Kidney glomerular epithelial cell (primary cell): Measurements from ENCODE around the gene SLX4IP.

ENCODE experiments used
- DNase-seq: peaks from one replicate; lab custom pipeline; 2025; lab: John Stamatoyannopoulos, UW

Gene SLX4IP

GRCh38 chr20:10497283-10497682 lies 62.2 kb downstream of the SLX4IP start:
- no peak for DNase-seq

DNA sequence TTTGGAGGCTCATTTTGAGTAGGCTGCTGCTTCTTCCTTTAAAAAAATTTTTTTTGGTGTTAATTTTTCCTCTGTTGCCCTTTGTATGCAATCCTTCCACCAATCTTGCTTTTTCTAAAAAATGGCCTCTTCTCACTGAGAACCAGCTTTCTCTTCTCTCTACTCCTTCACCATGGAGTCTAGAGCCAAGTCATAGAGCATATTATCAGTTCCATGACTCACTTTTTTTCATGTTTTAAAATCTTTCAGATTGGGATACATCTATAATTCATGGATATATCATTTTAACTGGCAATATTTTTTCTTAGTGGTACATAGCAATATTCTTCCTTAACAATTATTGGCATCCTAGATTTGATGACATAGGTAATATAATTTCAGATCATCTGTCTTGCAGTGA lies 62.7 kb downstream of the SLX4IP start:
- no peak for DNase-seq

GRCh38 chr20:10498200-10498599 lies 63.1 kb downstream of the SLX4IP start:
- no peak for DNase-seq

DNA sequence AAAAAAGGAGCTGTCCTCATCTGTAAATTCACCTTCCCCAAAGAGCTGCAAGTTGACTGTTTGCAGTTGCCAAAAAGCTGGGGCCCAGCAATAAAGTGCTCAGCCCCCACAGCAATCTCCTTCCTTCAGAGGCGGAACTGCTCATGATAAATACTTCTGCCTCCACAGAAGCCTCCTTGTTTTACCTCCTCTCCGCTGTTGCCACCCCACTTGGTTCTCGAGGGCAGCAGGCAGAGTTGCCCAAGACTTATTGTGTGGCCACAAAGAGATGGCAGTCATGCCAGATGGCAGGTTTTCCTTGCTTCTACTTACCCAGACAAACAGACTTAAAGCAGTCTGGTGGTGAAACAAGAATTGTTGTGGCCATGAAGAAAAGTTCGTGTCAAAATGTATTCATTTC lies 66.3 kb downstream of the SLX4IP start:
- no peak for DNase-seq

- DNase-seq, result no peak
Measured at GRCh38 chr20:10502098-10502526, 67.0 kb downstream of the SLX4IP start.

GRCh38 chr20:10504608-10504993 lies 69.5 kb downstream of the SLX4IP start:
- no peak for DNase-seq

GRCh38 chr20:10504994-10505730 lies 70.1 kb downstream of the SLX4IP start:
- no peak for DNase-seq

GRCh38 chr20:10505827-10506226 lies 70.7 kb downstream of the SLX4IP start:
- DNase-seq, result no peak

DNA sequence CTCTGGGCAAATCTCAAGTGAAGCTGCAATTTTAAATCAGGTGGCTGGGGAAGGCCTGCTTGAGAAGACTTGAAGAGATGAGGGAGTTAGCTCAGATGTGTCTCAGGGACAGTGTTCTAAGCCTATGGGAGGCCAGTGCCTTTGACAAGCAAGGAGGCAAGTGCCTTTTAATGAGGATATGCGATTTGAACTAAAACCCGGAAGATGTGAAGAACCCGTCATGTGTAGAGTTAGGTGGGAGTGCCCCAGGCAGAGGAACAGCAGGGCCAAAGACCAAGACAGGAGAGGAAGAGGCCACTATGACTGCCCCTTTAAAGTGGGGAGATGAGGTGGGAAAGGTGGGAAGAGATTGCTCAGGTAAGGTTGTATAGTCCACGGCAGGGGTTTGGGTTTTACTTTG lies 71.9 kb downstream of the SLX4IP start:
- DNase-seq, result no peak

GRCh38 chr20:10508060-10508459 lies 73.0 kb downstream of the SLX4IP start:
- no peak for DNase-seq

- DNase-seq, result peak; percentile 19
Measured at GRCh38 chr20:10508468-10509251, 73.6 kb downstream of the SLX4IP start.

GRCh38 chr20:10509376-10509775 lies 74.3 kb downstream of the SLX4IP start:
- DNase-seq, result no peak

DNA sequence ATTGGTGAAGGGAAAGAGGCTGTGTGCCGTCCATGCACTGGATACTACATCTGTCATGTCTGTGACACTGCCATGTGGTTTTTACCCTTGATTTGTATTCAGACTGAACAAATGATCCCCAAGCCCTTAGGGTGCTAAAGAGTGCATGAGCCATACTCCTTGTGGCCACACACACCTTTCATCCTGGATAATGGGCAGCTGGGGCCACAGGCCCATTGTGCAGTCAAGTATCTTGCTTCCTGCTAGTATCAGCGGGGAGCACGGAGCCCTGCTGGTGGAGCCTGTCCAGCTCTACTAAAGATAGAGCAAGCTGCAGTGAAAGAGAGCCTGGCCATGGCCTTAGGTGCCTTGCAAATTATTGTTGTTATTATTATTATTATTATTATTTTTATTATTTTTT lies 75.1 kb downstream of the SLX4IP start:
- DNase-seq, result no peak

GRCh38 chr20:10511170-10511508 lies 76.0 kb downstream of the SLX4IP start:
- no peak for DNase-seq

GRCh38 chr20:10511509-10512251 lies 76.6 kb downstream of the SLX4IP start:
- peak; percentile 91 for DNase-seq

DNA sequence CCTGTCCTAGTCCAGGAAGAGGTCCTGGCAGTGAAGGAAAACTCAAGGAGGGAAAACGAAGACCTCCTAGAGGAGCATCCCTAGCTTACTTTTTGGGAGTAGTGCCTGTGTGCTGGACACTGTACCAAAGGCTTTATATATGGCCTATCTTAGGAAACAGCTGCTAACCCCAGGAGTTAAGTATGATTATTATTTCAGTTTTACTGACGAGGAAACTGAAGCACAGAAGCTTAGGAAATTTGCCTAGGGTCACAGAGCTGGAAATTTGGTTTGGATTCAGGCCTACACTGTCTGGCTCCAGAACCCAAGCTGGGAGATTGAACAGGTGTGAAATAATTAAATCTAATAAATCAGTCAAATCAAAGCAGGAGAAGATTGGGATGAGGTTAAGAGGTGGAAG lies 78.0 kb downstream of the SLX4IP start:
- no peak for DNase-seq

- DNase-seq, result no peak
Measured at GRCh38 chr20:10513931-10514575, 78.9 kb downstream of the SLX4IP start.

DNA sequence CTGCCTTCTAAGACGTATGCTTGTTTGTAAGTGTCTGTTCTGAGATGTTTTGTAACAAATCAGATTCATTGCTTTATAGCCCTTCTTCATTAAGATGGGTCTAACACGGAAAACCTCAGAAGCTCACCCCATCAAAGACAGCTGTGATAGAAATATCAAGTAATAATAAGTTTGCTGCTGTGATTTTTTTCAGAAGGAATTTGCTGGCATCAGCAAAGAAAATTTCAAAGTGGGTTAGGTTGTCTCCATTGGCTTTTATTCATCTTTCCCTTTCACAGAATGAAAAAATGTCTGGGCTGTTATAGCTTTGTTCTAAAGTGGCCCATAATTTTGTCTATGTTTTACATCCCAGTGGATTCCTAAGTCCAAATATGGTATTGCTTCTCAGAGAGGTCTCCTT lies 81.4 kb downstream of the SLX4IP start:
- no peak for DNase-seq

DNA sequence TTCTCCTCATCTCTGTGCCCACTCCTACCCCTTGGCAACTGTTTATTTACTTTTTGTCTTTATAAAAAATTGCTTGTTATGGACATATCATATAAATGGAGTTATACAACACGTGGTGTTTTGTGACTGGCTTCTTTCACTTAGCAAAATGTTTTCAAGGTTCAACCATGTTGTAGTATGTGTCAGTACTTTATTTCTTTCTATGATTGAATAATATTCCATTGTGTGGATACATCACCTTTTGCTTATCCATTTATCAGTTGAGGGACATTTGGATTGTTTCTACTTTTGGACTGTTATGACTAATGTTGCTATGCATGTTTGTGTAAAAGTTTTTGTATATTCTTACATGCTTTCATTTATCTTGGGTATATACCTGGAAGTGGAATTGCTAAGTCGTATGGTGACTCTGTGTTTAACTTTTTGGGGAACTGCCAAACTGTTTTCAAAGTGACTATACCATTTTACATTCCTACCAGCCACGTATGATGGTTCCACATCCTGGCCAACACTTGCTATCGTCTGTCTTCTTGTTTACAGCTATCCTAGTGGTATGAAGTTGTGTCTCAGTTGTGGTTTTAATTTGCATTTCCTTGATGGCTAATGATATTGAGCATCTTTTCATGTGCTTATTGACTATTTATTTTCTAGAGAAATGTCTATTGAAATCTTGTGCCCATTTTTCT lies 84.4 kb downstream of the SLX4IP start:
- no peak for DNase-seq

- no peak for DNase-seq
Measured at GRCh38 chr20:10520528-10520927, 85.4 kb downstream of the SLX4IP start.

DNA sequence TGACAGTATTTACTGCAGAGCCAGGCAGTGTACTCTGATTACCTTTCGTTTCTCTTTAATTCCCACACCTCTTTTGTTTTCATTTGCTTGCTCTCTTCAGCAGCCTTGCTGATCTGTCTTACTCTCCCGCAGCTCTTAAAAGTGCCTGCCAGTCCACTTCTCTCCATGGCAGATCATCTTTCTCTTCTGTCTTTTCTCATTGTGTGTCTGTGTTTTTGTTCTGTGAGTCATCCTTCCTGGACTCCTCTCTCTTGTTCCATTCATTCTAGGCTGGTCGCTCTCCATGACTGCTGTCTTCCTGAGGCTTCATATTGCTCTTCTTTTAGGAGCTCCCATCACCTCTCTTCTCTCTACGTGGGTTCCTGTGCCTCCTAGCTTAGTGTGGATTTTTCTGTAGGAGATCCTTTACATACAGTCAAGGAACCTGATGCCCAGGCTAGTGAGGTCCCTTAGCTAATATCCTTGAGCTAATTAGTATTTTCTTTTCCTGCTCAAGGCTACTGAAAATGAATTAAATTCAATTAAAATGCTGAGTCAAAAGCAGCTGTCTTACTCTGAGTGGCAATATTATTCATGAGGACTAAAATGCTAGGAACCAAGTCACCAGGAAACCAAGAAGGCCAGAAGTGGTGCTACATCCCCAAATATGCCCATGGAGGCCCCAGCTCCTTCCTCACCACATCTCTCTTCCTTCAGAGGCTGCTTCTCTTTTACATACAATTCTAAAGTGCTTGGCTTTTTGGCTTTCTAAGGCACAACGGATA lies 86.1 kb downstream of the SLX4IP start:
- peak; percentile 70 for DNase-seq
